H4 (cell line): Measurements from ENCODE around the gene PLPPR1. TPM values are rescaled to one million over a fixed set of nuclear protein-coding genes. Genes with fewer than 3 reads are reported as not detected.

Experiments
- DNase-seq: peaks from one replicate; pipeline ENCODE4 v3.0.0-alpha.2; 2015; ENCODE audit warnings: low spot score
- total RNA-seq: library from RNA; depleted of rRNA; stranded (reverse); fragments of >200 nt; shearing (Covaris generic); gene quantifications from 2 replicates; pipeline ENCODE4 v1.2.3, GENCODE V29; 2014

Gene PLPPR1
- total RNA-seq, 1 experiment from 2014 or later, result not detected

DNA sequence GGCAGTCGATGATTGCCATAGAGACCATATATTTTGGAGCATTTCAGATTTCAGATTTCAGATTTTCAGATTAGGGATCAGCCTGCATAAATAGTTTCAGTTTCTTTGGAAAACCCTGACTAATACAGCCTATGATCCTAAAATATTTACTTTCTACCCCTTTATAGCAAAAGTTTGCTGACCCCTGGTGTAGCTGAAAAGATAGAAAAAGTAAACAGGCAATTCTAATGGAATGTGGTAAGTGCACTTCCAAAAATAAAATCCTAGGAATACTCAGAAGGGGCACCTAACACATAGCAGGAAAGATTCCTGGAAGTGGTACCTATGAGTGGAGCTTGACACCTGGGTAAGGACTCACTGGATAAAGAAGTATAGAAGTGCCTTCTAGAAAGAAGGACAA is 321.8 kb downstream of the PLPPR1 start:
- no peak for DNase-seq

DNA sequence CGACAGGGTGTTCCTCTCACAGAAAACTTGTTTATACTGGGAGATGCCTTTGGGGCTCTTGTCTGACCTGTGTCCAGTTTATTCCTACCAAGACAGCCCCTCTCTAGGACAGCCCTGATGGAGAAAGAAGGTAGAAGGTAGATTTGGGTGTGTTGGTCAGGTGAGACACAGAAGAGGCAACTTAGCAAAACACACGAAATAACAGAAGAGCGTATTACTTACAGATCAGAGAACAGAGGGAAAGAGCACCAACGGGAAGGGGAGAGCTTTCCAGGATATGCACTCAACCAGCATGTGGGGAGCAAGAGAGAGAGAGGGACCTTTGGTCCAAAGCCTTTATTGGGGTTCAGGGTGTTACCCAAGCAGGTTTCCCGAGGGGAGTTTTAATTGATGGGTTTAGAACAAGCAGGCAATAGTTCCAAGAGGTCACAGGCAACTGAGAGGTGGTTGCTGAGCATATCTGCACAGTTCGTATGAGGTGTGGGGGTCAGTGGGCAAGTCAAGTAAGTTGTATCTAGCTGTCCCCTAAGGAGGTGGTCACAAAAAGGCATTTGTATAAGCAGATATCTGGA is 324.5 kb downstream of the PLPPR1 start:
- DNase-seq, result no peak

DNA sequence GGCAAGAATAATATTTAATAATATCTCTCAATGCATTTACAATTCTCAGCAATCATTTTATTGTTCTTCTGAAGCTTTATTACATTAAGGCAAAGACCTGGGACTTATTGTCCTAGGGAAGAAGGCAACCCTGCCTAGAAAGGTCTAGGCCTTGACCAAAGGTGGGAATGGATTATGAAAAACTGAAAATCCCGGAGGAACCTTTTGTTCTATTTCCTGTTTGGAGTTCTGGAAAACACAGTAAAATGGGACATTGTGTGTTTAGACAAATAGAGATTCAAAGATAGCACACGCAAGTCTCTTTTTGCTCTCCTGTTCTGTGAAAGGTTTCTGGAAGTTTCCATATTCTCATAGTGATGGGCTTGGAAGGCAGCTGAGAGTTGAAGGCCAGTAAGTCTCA is 325.2 kb downstream of the PLPPR1 start:
- DNase-seq, result no peak

DNA sequence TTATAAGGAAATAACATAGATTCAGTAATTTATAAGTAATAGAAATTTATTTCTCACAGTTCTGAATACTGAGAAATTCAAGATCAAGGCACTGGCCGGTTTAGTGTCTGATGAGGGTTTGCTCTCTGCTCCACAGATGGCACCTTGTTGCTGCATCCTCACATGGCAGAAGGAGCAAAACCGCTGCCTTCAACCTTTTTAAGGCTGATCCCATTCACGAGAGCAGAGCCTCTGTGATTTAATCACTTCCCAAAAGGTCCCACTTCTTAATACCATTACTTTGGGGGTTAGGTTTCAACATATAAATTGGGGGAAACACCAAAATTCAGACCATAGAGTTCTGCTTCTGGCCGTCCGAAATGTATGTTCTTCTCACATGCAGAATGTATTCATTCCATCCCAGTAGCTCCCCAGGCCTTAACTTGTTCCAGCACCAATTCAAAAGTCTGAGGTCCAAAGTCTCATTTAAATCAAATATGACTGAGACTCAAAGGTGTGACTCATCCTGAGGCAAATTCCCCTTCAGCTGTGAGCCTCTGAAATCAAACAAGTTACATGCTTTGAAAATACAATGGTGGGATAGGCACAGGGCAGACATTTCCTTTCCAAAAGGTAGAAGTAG is 325.7 kb downstream of the PLPPR1 start:
- no peak for DNase-seq

DNA sequence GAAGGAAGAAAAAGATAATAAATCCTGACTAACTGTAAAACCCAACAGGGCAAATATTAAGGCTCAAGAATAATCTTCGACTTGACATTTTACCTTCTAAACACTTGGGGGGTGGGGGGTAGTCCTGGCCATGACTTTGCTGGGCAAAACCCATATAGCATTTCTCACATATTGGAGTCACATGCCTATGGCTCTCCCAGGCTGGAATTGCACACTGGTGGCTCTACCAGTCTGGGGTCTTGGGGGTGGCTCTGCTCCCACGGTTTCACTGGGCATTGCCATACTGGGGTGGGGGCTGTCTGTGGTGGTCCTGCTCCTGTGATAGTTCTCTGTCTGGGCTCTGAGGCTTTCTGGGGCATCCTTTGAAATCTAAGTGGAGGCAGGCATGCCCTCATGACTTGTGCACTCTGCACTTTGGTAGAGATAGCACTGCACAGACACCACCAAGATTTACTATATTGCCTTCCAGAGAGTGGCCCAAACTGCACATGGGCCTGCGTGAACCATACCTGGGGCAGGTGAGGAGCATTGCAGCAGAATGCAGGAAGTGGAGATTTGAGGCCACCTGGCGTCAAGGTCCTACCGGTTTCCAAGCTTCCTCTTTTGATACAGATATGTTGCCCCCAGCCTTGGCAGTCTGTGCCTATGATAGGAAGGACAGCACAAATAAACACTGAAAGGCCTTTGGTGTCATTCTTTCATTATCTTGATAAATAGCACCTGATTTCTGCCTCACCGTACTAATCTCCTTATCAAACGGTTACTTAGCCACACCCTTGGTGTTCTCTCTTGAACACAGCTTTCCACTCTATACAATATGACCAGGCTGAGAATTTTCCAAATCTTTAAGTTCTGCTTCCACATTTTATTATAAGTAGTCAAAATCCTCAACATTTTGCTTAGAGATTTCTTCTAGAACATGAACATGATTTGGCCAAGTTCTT is 326.5 kb downstream of the PLPPR1 start:
- DNase-seq, result no peak

DNA sequence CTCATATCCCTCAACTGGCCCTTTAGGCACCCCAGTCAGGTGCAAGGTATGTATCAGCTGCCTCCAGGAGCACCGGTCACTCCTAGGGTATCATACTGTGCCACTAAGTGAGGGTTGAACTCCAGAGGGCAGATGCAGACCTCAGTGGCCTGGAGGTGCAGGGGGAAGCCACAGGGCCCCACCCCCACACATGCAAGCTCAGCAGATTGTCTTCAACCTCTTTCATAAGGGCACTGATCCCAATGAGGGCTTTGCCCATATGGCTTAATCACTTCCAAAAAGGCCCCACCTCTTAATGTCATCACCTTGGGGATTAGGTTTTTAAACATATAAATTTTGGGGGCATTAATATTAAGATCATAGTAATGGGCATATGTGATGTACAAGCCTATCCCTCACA is 328.1 kb downstream of the PLPPR1 start:
- no peak for DNase-seq

DNA sequence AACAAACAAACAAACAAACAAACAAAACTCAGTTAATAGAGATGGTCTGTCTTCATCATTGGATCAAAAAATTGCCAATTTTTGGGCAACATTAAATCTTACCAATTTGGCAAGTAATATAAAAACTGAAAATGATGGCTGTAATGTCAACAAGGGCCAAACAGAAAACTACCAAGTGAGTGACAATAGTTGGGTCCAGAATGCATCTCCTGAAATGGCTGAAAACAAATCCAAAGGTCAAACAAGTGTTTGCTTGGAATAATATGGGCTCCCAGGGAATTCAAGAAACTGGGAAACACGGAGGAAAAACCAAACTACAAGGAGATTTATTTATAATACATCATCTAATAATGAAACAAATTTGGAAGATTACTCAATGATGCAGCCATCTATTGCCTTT is 331.2 kb downstream of the PLPPR1 start:
- no peak for DNase-seq

DNA sequence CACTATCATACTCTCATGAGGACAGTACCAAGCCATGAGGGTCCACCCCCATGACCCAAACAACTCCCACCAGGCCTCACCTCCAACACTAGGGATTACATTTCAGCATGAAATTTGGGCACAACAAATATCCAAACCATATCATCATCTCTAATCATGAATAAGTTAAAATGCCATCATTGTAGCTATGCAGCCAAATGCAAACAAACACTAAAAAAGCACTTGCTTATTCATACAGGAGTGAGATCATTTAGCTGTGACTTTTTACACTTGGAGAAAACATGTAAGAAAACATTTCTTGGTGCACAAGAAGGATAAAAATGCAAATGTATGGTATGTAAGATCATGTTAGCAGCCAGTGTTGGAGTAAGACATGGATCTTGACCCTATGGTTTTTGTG is 332.1 kb downstream of the PLPPR1 start:
- DNase-seq, result no peak

DNA sequence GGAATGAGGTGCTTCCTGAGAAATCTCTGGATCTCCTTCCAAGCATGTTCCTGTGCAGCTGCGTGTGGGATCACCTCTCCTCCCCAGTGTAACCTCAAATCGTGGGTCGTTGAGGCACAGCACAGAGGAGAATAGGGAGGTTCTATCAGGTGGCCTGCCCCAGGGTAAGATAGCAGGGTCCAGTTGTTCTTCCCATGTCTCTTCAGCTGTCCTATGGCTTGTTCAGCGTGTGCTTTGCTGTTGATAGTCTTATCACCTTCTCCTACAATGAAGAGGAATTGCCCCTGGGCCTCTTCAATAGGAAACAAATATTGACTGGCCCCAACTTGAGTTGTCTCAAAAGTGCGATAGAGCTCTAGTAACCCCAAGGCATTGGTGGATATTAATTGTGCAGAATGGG is 333.9 kb downstream of the PLPPR1 start:
- DNase-seq, result no peak

DNA sequence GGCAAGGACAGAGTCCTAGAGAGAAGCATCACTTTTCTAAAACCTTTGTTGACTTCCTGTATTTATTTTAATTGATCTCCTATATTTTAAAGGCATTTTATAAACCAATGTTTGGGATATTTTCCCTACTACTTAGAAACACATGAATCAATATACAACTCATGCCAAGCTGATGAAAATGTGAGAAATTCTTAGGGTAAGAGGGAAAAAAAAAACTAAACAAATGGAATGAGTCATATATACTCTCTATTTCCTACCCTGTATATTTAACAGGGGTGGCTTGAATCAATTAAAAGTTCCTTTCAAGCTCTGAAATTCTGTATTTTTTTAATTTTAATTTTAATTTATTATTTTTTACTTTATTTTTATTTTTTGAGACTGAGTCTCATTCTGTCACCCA is 336.7 kb downstream of the PLPPR1 start:
- no peak for DNase-seq

DNA sequence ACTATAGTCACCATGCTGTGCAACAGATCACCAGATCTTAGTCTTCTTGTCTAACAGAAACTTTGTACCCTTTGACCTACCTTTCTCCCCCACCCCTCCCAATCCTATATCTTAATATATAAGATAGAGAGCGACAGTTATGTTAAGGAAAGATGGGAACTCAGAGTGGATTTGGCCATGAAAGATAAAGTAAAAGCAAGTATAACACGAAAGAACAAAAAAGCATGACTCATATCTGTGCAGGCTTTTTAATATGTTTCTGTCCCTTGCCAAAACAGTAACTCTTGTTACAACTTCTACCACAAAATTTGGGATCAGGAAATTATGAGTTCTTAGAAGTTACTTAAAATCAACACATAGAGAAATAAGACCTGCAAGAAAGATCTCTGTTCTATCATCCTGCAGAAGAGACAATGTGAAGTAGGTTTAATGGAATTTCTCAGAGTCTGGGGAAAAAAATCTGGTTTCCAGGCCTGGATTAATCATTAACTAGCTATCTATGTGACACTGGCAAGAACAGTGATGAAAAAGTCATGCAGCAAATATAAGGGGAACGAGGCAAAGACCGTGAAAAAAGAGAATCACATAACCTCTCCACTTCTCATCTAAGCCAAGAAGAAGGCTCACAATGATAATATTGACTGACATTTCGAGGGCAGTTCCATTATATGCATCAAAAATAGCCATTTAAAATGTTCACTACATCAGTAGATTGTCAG is 337.7 kb downstream of the PLPPR1 start:
- DNase-seq, result no peak

DNA sequence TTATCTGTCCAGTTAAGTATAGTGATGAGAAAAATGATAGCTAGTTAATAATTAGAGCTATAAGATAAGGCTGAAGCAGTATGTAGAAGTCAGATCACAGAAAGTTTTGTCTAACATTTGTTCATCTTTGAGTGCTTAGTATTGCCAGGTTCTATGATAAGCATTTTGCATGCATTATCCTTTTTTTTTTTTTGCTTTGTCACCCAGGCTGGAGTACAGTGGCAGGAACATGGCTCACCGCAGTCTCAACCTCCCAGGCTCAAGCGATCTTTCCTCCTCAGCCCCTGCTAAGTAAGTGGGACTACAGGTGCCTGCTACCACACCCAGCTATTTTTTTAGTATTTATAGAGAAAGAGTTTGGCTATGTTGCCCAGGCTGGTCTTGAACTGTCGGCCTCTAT is 338.8 kb downstream of the PLPPR1 start:
- DNase-seq, result no peak

DNA sequence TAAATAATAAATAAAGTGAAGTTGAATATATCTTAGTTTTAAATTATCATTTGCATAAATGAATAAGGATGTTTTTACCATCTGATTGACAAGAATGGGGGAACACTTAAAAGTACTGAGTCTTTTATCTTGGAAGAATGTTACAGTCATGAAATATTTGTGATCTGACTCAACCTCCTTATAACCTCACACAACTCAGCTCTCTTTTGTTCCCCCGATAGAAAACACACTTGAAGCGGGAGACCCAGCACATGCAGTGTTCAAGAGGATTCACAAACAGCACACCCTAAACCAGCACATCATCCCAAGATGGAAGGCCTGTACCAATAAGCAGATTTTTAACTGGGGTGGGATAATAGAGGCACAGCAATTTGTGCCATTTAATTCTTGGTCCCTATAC is 340.8 kb downstream of the PLPPR1 start:
- no peak for DNase-seq

DNA sequence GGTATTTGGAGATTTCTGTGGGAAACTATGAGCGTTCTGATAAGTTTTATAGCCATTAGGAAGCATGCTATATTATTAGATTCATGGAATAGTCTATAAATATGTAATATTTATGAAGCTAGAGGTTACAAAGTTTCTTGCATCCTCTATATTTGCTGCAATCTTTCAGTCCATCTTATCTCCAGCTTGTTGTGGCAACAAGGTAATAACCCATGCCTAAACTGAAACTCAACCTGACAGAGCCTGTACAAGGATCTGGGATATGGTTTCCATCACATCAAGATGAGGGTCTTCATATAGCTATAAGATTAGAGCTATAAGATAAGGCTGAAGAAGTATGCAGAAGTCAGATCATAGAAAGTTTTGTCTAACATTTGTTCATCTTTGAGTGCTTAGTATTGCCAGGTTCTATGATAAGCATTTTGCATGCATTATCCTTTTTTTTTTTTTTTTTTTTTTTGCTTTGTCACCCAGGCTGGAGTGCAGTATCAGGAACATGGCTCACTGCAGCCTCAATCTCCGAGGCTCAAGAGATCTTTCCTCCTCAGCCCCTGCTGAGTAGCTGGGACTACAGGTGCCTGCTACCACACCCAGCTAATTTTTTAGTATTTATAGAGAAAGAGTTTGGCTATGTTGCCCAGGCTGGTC is 341.5 kb downstream of the PLPPR1 start:
- DNase-seq, result no peak

DNA sequence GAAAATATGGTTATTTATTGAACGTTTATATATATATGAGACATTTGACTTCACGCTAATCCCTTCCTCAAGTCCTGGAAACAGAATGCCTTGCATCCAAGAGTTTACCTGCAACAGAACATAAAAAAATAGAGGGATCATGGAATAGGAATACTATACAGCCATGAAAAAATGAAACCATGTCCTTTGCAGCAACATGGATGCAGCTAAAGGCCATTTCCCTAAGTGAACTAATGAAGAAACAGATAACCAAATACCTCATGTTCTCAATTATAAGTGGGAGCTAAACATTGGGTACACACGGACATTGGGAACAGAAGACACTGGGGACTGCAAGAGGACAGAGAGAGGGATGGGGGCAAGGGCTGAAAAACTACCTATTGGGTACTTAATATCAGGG is 343.3 kb downstream of the PLPPR1 start:
- no peak for DNase-seq

DNA sequence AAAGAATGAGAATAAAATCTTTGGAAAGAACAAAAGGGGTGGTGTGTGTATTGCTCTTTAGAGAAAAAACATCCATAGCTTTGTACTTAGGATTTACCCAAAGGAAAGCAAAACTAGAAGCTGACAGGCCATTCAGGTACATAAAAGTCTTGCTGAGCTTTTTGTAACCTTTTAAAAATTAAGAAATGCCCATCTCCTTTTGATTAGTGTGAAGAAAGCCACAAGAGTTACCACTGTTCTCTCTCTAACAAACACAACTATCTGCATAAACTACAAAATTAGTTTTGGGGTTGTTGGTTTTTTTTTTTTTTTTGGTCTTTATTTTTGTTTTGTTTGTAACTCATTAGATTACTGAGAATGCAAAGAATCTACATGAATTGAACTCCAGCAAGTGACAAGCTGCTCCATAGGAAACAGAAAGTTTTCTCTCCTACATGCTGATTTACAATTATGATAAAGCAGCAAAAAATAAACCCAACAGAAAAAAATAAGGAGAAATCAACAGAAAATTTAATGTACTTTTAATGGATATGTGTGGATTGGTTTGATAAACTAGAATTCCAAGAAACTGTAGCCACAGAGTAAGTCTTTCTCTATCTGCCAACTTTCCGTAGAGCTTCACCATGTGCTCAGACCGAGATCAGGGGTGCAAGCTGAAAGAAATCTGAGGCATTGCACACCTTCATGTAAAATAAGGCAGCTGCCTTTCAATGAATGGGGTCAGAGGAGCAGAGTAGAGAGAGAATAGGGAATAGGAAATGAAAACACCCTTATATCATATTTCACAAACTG is 344.0 kb downstream of the PLPPR1 start:
- DNase-seq, result no peak
